ENCODE data around the gene CETN2.
"Not testable (repeated sequence)": the region's sequence is repeated elsewhere in the genome, so short reads cannot be mapped to it uniquely, and the experiment has no call there.

CETN2 gene

DNA sequence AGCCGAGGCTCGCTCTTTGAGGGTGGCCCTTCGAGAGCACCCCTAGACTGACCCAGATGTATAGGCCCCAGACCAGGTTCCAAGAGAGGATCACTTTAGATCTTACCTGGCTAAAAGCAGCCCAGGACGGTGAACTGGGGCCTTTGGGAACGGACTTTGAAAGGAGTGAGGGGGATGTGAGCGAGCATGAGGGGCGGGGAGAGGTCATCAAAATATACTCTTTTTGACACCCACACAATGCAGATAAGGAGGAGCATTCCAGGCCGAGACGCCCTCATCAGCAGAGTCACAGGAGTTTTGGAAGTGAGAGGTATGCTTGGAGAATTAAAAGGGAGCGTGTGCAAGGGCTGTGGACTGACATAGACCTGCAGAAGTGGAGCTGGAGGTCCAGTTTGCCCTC lies 834 bp upstream of the CETN2 start:
- no peak for DNase-seq

DNA sequence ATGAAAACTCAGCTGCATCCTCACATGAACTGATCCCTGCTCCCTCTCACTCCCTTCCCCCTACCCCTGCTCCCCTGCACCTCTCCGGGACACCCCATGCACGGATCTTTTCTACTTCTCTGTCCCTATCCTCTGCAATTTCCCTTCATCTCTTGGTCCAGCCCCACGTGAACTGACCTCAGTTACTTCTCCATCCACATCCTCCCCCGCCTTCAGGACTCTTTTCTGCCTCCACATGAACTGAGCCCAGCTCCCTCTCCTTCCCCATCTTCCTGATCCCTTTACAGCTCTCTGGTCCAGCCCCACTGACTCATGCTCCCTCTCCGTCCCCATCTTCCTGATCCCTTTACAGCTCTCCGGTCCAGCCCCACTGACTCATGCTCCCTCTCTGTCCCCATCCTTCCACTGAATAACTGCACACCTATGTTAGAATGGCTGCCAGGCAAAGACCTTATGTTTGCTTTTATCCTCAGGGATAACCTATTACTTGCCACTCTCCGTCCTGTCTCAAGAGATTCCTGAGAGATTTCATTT lies 5.6 kb downstream of the CETN2 start:
- no peak for DNase-seq

DNA sequence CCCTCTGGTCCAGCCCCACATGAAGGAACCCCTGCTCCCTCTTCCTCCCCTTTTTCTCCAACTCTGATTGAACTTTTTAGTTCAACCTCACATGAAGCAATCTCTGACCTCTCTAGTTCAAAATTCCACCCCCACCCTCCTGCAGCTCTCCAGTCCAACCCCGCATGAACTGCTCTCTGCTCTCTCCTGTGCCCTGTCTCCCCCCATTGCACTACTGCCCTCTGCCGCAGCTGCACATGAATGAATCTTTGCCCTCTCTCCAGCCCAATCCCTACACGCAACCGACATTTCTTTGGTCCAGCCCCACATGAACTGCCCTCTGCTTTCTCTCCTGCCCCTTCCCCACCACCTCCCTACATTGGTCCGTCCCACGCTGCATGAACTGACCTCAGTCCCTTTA lies 6.9 kb downstream of the CETN2 start:
- DNase-seq, result no peak

DNA sequence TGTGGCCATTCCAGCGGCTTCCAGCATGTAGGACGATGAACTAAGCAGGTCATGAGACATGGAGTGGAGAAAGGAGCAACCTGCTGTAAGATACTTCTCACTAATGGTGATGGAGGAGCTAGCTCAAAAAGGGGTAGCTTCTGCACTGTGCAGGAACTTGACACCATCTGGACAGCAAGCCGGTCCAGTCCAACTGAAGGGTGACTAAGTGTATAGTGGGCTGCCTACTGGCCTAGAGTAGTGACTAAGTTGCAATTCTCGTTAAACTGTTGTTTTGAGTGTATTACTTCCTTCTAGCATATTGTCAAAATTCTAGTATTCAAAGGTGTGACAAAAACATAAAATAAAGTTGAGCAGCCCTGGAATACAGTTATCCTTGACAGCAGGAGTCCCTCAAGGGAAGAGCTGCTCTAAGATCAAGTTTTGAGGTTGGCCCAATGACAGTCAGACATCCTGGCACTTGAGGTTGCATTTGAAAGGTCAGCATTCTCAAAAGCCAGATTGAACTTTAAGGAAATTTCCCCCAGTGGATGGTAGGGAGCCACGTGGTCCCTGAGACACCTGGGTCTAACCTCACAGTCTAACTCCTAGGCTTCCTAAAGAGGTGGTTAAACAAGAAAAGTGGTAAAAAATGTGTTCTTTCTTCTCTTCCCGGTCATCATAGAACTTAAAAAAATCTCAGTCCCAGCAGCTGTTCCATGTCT lies 8.0 kb downstream of the CETN2 start:
- DNase-seq, result no peak

- DNase-seq, result no peak
Measured at GRCh38 chrX:152821145-152821765, 9.3 kb downstream of the CETN2 start.

DNA sequence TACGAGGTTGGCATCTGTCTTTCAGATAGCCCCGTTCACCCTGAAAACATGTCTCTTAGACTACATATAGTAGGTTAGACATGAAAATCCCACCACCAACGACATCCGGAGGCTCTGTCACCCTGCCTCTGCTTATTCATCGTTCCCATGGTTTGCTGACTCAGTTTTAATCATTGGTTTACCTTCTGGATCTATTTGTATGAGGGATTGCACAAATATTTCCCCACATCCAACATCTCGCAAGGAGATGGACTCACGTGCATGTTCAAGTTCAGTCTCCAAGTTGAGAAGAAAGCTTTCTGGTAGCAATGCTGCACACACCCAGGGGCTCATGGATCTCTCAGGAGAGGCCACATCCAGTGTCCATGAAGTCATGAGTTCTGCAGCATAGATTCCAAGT lies 10.8 kb downstream of the CETN2 start:
- no peak for DNase-seq

DNA sequence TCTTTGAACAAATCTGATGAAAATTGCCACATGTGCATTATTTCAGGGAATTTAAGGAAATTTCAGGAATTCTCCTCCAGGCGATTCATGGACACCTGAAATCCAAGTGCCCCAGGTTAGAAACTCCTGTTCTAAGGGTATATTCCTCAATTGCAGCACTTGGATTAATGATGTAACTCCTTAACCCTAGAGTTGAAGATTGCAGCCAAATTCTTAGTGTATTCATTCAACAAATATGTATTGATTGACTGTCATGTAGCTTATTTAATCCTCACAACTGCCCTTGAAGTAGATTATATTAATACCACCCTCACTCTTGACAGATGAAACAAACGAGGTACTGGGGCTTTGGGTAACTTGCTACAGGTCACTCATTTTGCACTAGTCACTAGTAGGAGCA lies 11.3 kb downstream of the CETN2 start:
- no peak for DNase-seq

GRCh38 chrX:152818356-152818755 lies 12.2 kb downstream of the CETN2 start:
- no peak for DNase-seq

DNA sequence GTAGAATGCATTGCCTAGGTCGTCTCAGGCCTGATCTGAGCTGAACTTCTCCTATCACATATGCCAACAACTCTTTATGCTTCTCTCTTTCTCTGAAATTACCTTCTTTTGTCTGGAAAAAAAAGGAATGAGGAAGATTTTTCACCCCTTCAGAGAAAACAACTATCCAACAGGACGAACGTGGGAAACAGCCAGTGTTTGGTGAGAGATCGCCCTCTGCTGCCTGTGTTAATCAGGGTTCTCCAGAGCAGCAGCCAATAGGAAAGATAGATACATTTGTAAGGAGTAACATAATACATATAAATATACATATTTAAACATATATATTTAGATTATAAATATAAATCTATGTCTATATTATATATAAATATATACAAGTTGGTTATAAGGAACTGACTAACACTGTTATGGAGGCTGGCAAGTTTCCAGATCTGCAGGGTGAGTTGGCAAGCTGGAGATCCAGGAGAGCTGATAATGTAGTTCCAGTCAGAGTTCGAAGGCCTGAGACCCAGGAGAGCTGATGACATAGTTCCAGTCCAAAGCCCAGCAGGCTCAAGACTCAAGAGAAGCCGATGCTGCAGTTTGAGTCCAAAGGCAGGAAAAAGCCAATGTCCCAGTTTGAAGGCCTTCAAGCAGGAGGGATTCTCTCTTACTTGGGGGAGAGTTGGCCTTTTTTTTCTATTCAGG lies 13.3 kb downstream of the CETN2 start:
- DNase-seq, result peak; percentile 2 to 7

DNA sequence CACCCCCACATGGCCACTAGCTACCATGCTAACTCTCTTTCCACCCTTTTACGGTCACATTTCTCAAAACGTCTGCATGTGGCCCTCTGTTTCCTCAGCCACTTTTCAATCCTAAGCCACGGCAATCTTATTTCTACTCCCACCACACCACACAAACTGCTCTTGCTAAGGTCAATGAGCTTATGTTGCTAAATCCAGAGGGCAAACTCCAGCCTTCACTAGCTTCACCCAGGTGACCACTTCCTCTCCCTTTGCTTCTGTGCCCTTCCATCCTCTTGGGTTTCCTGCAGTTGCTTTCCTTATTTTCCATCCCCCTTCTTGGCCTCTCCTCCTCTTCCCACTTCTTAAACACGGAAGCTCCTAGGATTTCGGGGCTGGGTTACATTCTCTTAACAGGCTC lies 16.5 kb downstream of the CETN2 start:
- no peak for DNase-seq

- DNase-seq, result no peak
Measured at GRCh38 chrX:152813206-152813605, 17.4 kb downstream of the CETN2 start.

DNA sequence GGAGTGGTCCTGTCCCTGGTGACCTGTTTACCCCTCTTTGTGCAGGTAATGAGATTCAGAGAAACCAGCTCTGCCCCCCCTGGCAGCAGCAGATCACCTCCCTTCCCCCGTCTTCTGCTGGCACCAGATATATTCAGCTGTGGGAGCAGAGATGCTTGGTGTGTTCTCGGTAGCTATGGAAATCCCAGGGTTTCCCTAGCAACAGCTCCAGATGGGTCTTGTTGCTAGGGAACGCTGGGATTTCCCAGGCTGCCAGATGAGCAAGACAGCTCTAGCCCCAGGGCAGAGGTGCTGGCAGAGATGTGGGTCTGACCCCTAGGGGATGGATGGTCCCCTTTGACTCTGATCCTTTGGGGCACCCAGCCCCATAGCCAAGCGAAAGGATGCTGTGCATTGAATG lies 20.2 kb downstream of the CETN2 start:
- no peak for DNase-seq

- DNase-seq, result no peak
Measured at GRCh38 chrX:152806035-152806434, 24.5 kb downstream of the CETN2 start.

GRCh38 chrX:152798945-152799344 lies 31.6 kb downstream of the CETN2 start:
- no peak for DNase-seq

DNA sequence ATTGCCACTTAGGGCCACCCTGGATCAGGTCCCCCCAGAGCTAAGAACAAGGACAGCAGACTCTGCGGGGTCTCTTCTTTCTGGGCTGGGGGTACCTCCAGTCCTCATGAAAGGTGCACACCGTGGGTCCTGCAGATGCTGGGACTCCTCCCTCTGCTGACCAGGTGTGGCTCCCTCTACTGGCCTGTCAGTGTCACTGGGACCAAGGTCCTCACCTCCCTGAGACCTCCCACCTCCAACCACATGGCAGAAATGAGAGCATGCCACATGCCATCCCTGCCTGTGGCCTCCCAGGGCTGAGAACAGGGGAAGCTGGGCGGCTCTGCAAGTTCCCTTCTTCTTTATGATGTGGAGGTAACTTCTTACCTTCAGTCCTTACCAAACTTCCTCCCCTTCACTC lies 43.5 kb downstream of the CETN2 start:
- DNase-seq, result not testable (repeated sequence)

Data from AML-193 (cell line).